Tibial nerve (tissue), 4 donors: ENCODE data around the gene DMD. TPM values are rescaled to one million over a fixed set of nuclear protein-coding genes. Genes with fewer than 3 reads are reported as not detected.
"Not testable (repeated sequence)": the region's sequence is repeated elsewhere in the genome, so short reads cannot be mapped to it uniquely, and the experiment has no call there.

Source experiments
- DNase-seq, 2 donors: peaks; one replicate each; pipeline ENCODE4 v3.0.0-alpha.2; 2019; ENCODE audit warnings: low spot score in 2 of 2
- H3K27ac ChIP-seq, 4 donors: fragments of 200-600 bp; sonication (generic) in 3 of 4; one replicate each; pipeline ENCODE4 v1.5.1; 2017 to 2019; ENCODE audit warnings: mild to moderate bottlenecking in 1 of 4
- H3K27me3 ChIP-seq, 2 donors: fragments of 200-600 bp; sonication (generic) in 1 of 2; one replicate each; pipeline versions ENCODE4 v1.5.1 to v1.6.0; 2017 to 2019
- H3K36me3 ChIP-seq, 3 donors: fragments of 200-600 bp; sonication (generic); one replicate each; pipeline ENCODE4 v1.5.1; 2018 to 2019
- H3K4me1 ChIP-seq, 4 donors: fragments of 200-600 bp; sonication (generic) in 3 of 4; one replicate each; pipeline ENCODE4 v1.5.1; 2017 to 2019
- H3K4me3 ChIP-seq, 4 donors: fragments of 200-600 bp; sonication (generic) in 3 of 4; one replicate each; pipeline ENCODE4 v1.5.1; 2017 to 2019; ENCODE audit warnings: mild to moderate bottlenecking in 1 of 4, moderate library complexity in 1 of 4
- H3K9me3 ChIP-seq, 4 donors: fragments of 200-600 bp; sonication (generic) in 3 of 4; one replicate each; pipeline ENCODE4 v1.5.1; 2017 to 2019
- CTCF ChIP-seq, 5 experiments: fragments of 200-600 bp in 3 of 5; fragments of 450-650 bp in 2 of 5; sonication (generic) in 3 of 5; IDR thresholded peaks; one replicate each; pipeline ENCODE4 v1.5.1; 2016 to 2019; ENCODE audit warnings: antibody characterized with exemption in 5 of 5, mild to moderate bottlenecking in 3 of 5, moderate library complexity in 2 of 5
- EP300 ChIP-seq, 2 donors: sonication (generic); formaldehyde crosslinking; IDR thresholded peaks; one replicate each; pipeline ENCODE4 v1.6.1; 2017; ENCODE audit warnings: antibody characterized with exemption in 2 of 2, mild to moderate bottlenecking in 1 of 2
- POLR2A ChIP-seq, 2 donors: fragments of 450-650 bp; IDR thresholded peaks; one replicate each; pipeline ENCODE4 v1.6.1; 2017; ENCODE audit warnings: antibody characterized with exemption in 2 of 2, mild to moderate bottlenecking in 2 of 2, moderate library complexity in 2 of 2
- WGBS, 2 donors: methylation state at CpG; one replicate each; pipeline ENCODE4 v1.1.5; 2018; 5-methylcytosine and 5-hydroxymethylcytosine counted together
- total RNA-seq, 4 donors: library from RNA; depleted of rRNA; stranded (reverse); fragments of >200 nt; gene quantifications; one replicate each; pipeline ENCODE4 v1.1.0, GENCODE V29; 2016

The DMD gene
- total RNA-seq, 4 donors from 2014 or later: 156 to 345 (median 245) TPM

GRCh38 chrX:33087411-33087810 lies 123.9 kb downstream of the DMD start:
- Histone ChIP-seq H3K36me3 (no peaks in the 10 kb centered on the region), H3K4me3 (no peak overlapping the region), H3K27me3 (no peaks in the 10 kb centered on the region), H3K27ac (peak overlapping the region in 2 of 4 donors; percentile 7 to 29), H3K9me3 (no peaks in the 10 kb centered on the region), H3K4me1 (no peaks in the 10 kb centered on the region)
- TF ChIP-seq CTCF (IDR thresholded peaks at IDR 0.05): no peak
- TF ChIP-seq EP300 (IDR thresholded peaks at IDR 0.05): no peak
- TF ChIP-seq POLR2A (IDR thresholded peaks at IDR 0.05): no peak
- no peak for DNase-seq

- H3K27me3 ChIP-seq: no peaks in the 10 kb centered on the region
- WGBS, 2 donors: 78 to 84% methylated on average over 1 of the region's 1 CpG
- H3K36me3 ChIP-seq: no peaks in the 10 kb centered on the region
- no peaks in the 10 kb centered on the region for H3K9me3 ChIP-seq
- TF ChIP-seq POLR2A (IDR thresholded peaks at IDR 0.05) (no peak), EP300 (IDR thresholded peaks at IDR 0.05) (no peak), CTCF (IDR thresholded peaks at IDR 0.05) (no peak)
- no peak overlapping the region for H3K4me3 ChIP-seq
- no peaks in the 10 kb centered on the region for H3K4me1 ChIP-seq
- DNase-seq: no peak
- peak overlapping the region in 1 of 4 donors; percentile 29 for H3K27ac ChIP-seq
Measured at GRCh38 chrX:33086886-33087285, 124.5 kb downstream of the DMD start.

GRCh38 chrX:33082371-33082770 lies 129.0 kb downstream of the DMD start:
- Histone ChIP-seq H3K4me3 (no peak overlapping the region), H3K9me3 (peaks cover 0 to 4% (median 0%) of the 10 kb centered on the region in 4 donors), H3K27me3 (no peaks in the 10 kb centered on the region), H3K4me1 (no peaks in the 10 kb centered on the region), H3K27ac (no peak overlapping the region), H3K36me3 (no peaks in the 10 kb centered on the region)
- no peak for DNase-seq
- 71 to 79% methylated on average over 1 of the region's 1 CpG for WGBS, 2 donors
- TF ChIP-seq POLR2A (IDR thresholded peaks at IDR 0.05) (no peak), CTCF (IDR thresholded peaks at IDR 0.05) (no peak), EP300 (IDR thresholded peaks at IDR 0.05) (no peak)

- no peak overlapping the region for H3K27ac ChIP-seq
- 91 to 96% methylated on average over 3 of the region's 3 CpGs for WGBS, 2 donors
- no peaks in the 10 kb centered on the region for H3K4me1 ChIP-seq
- no peaks in the 10 kb centered on the region for H3K27me3 ChIP-seq
- TF ChIP-seq EP300 (IDR thresholded peaks at IDR 0.05) (no peak), POLR2A (IDR thresholded peaks at IDR 0.05) (no peak), CTCF (IDR thresholded peaks at IDR 0.05) (no peak)
- no peak for DNase-seq
- no peak overlapping the region for H3K4me3 ChIP-seq
- peaks cover 0 to 4% (median 0%) of the 10 kb centered on the region in 4 donors for H3K9me3 ChIP-seq
- H3K36me3 ChIP-seq: no peaks in the 10 kb centered on the region
Measured at GRCh38 chrX:33078273-33078672, 133.1 kb downstream of the DMD start.

GRCh38 chrX:33073660-33074059 lies 137.7 kb downstream of the DMD start:
- DNase-seq, H3K27me3 ChIP-seq, H3K4me1 ChIP-seq, H3K27ac ChIP-seq, H3K4me3 ChIP-seq, H3K9me3 ChIP-seq, H3K36me3 ChIP-seq: not testable (repeated sequence)
- WGBS, 2 donors: 93 to 96% methylated on average over 10 to 11 of the region's 11 CpGs

GRCh38 chrX:33065415-33065814 lies 145.9 kb downstream of the DMD start:
- no peaks in the 10 kb centered on the region for H3K36me3 ChIP-seq
- TF ChIP-seq CTCF (IDR thresholded peaks at IDR 0.05) (no peak), POLR2A (IDR thresholded peaks at IDR 0.05) (no peak), EP300 (IDR thresholded peaks at IDR 0.05) (no peak)
- H3K27me3 ChIP-seq: no peaks in the 10 kb centered on the region
- H3K4me1 ChIP-seq: no peaks in the 10 kb centered on the region
- DNase-seq: no peak
- H3K27ac ChIP-seq: peak overlapping the region in 2 of 4 donors; percentile 5 to 15
- H3K9me3 ChIP-seq: no peaks in the 10 kb centered on the region
- no peak overlapping the region for H3K4me3 ChIP-seq
- 46 to 53% methylated on average over 1 of the region's 1 CpG for WGBS, 2 donors
